HepG2 (cell line): Measurements from ENCODE around the gene CDCP1. TPM values are rescaled to one million over a fixed set of nuclear protein-coding genes. Genes with fewer than 3 reads are reported as not detected.

Experiments used
- ATAC-seq: fragments of 200-7000 bp; cut with Tn5 transposase; 3 replicates; pipeline ENCODE4 v1.9.1; 2020; ENCODE audit warnings: mild to moderate bottlenecking, moderate library complexity
- BruUV-seq: library from RNA; stranded (reverse); fragments of 400-500 nt; replicated peaks from 2 replicates; lab custom pipeline; 2021; lab: Mats Ljungman, UMichigan
- CTCF ChIA-PET: fragments of 300-600 bp; formaldehyde crosslinking; extraction: SDS; loops from one replicate; lab custom pipeline; 2021; ENCODE audit warnings: low total read pairs, inconsistent platforms, low intra/inter-chr PET ratio; lab: Yijun Ruan, JAX
- POLR2A ChIA-PET: fragments of 350-600 bp; sonication (Branson Sonifier 250); formaldehyde crosslinking; loops from one replicate; lab custom pipeline; 2020; ENCODE audit warnings: antibody characterized with exemption, inconsistent platforms; lab: Yijun Ruan, JAX
- DNase-seq: peaks from one replicate; pipeline ENCODE4 v3.0.0-alpha.2; 2015; ENCODE audit warnings: low spot score
- FAIRE-seq: peaks from 3 replicates; lab custom pipeline; 2011; peaks lifted over from hg19 to GRCh38; lab: Jason Lieb, UNC
- H2AFZ ChIP-seq: one replicate; pipeline ENCODE4 v1.6.1; 2011; ENCODE audit warnings: low read length, inconsistent platforms
- H3K27ac ChIP-seq: fragments of 300-600 bp; 3 replicates; pipeline ENCODE4 v1.8.0; 2011; ENCODE audit warnings: mixed run types, mild to moderate bottlenecking, mixed read lengths, low read length, inconsistent platforms; ENCODE audit not compliant: insufficient read depth; ENCODE audit errors: extremely low read length
- H3K27me3 ChIP-seq, 2 experiments: fragments of 200-600 bp in 1 of 2; 2 replicates in 1 of 2; 3 replicates in 1 of 2; pipeline versions ENCODE4 v1.6.0 to v1.8.0; 2011; ENCODE audit warnings: low read length in 2 of 2, mild to moderate bottlenecking in 2 of 2, moderate library complexity in 2 of 2, inconsistent platforms in 1 of 2; ENCODE audit not compliant: insufficient read depth in 2 of 2, control insufficient read depth in 1 of 2
- H3K36me3 ChIP-seq, 2 experiments: fragments of 200-600 bp in 1 of 2; replicated peaks in 1 of 2; 2 replicates in 1 of 2; 3 replicates in 1 of 2; pipeline versions ENCODE4 v1.5.1 to v1.8.0; 2011; ENCODE audit warnings: low read length in 2 of 2, inconsistent platforms in 1 of 2; ENCODE audit not compliant: insufficient read depth in 2 of 2, control insufficient read depth in 1 of 2
- H3K4me1 ChIP-seq: 2 replicates; pipeline ENCODE4 v1.5.1; 2012; ENCODE audit warnings: low read length, inconsistent platforms; ENCODE audit not compliant: insufficient read depth
- H3K4me2 ChIP-seq: 2 replicates; pipeline ENCODE4 v1.6.0; 2011; ENCODE audit warnings: low read depth, low read length, inconsistent platforms
- H3K4me3 ChIP-seq, 3 experiments: fragments of 200-600 bp in 1 of 3; sonication (generic), shearing (Covaris generic) in 1 of 3; replicated peaks in 1 of 3; 2 replicates each; pipeline ENCODE4 v1.5.1; 2011 to 2016; ENCODE audit warnings: low read length in 3 of 3, inconsistent platforms in 2 of 3, low read depth in 2 of 3, mild to moderate bottlenecking in 2 of 3, control low read depth in 1 of 3, mixed read lengths in 1 of 3; ENCODE audit not compliant: insufficient read depth in 1 of 3
- H3K79me2 ChIP-seq: one replicate; pipeline ENCODE4 v1.6.1; 2011; ENCODE audit warnings: low read length, inconsistent platforms; ENCODE audit not compliant: insufficient read depth
- H3K9ac ChIP-seq: 2 replicates; pipeline ENCODE4 v1.6.0; 2011; ENCODE audit warnings: mild to moderate bottlenecking, low read depth, low read length, inconsistent platforms; ENCODE audit not compliant: insufficient read depth
- H3K9me3 ChIP-seq: 2 replicates; pipeline ENCODE4 v1.5.1; 2012; ENCODE audit warnings: mild to moderate bottlenecking, low read length
- H4K20me1 ChIP-seq: 2 replicates; pipeline ENCODE4 v1.6.0; 2011; ENCODE audit warnings: inconsistent platforms, mild to moderate bottlenecking, low read length, moderate library complexity; ENCODE audit not compliant: insufficient read depth
- MAFK ChIP-seq, 2 experiments: IDR thresholded peaks in 1 of 2; conservative IDR thresholded peaks in 1 of 2; 2 replicates each; pipeline ENCODE4 v1.6.1; 2011; ENCODE audit warnings: improper control_type of control experiment in 2 of 2, low read length in 2 of 2
- NKX3-1 ChIP-seq: sonication (generic); formaldehyde crosslinking; IDR thresholded peaks from 2 replicates; pipeline ENCODE4 v1.5.0; 2020; ENCODE audit warnings: missing genetic modification reagents
- RFXAP ChIP-seq: sonication (generic); formaldehyde crosslinking; IDR thresholded peaks from 2 replicates; pipeline ENCODE4 v1.4.0; 2020; ENCODE audit warnings: missing genetic modification reagents, borderline replicate concordance
- ZNF567 ChIP-seq: sonication (generic); formaldehyde crosslinking; IDR thresholded peaks from 2 replicates; pipeline ENCODE4 v1.8.1; 2023; ENCODE audit warnings: mild to moderate bottlenecking, missing genetic modification reagents, borderline replicate concordance
- ZNF660 ChIP-seq: sonication (generic); formaldehyde crosslinking; IDR thresholded peaks from 2 replicates; pipeline ENCODE4 v1.5.1; 2020; ENCODE audit warnings: mild to moderate bottlenecking, low read depth, missing genetic modification reagents, borderline replicate concordance
- WGBS: methylation state at CpG from one replicate; pipeline ENCODE4 v1.1.6; 2017; ENCODE audit warnings: low lambda C conversion rate; 5-methylcytosine and 5-hydroxymethylcytosine counted together
- in situ Hi-C: cut with HindIII; loops from 2 replicates; pipeline ENCODE4 v1.10.0; 2017; ENCODE audit warnings: low pct_unique_long_range_greater_than_20kb; ENCODE audit not compliant: extremely low pct_ligation_motif_present
- intact Hi-C: fragments of 100-400 bp; cut with micrococcal nuclease; formaldehyde crosslinking; loops from one replicate; pipeline ENCODE4 v1.10.0; 2022; ENCODE audit not compliant: unreplicated experiment
- polyA plus RNA-seq, 8 experiments: library from polyadenylated mRNA; depleted of rRNA in 3 of 8; stranded (reverse) in 7 of 8; unstranded in 1 of 8; fragments of >200 nt; fragmentation: Illumina TruSeq in 4 of 8; extraction: Trizol in 4 of 8; gene quantifications; 2 replicates each; pipeline versions ENCODE4 v1.2.1 to v1.2.3, GENCODE V29; 2011 to 2016; ENCODE audit warnings: low read depth in 4 of 8, missing spikeins in 1 of 8, mixed read lengths in 1 of 8; ENCODE audit not compliant: insufficient read depth in 1 of 8
- total RNA-seq, 5 experiments: library from RNA; depleted of rRNA; stranded (reverse); fragments of >200 nt; fragmentation: Illumina TruSeq; extraction: Trizol; gene quantifications; 2 replicates each; pipeline ENCODE4 v1.2.3, GENCODE V29; 2016; ENCODE audit warnings: low read depth in 1 of 5
- TF ChIP-seq, protein P1 (sequence below): sonication (generic); formaldehyde crosslinking; IDR thresholded peaks from 2 replicates; pipeline ENCODE4 v1.4.0; 2020; ENCODE audit warnings: mild to moderate bottlenecking, missing genetic modification reagents

Gene CDCP1
- total and polyA plus RNA-seq, 2 of the 13 experiments (the other 11 are each of a cell fraction or from before 2014, with no cell fraction given), result 0.11 to 0.18 TPM

DNA sequence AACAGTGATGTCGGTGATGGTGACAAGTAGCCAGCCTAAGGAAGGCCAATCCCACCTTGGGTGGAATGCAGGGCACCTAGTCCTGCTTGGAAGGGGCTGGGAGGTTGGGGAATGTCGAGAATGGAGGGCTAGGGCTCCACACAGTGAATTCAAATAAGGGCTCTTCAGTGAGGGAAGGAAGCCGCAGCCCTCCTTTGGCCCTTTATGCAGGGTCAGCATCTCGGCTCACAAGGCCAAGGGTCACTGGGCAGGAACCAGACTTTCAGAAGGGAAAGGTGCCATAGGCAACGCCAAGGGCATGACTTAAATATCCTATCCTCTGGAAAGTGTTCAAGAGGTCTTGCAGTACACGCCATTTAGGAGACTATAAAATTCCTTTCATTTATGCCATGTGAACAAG lies 63.2 kb downstream of the CDCP1 start:
- Histone ChIP-seq H3K9me3 (no peaks in the 10 kb centered on the region), H3K4me2 (no peak overlapping the region), H3K4me3 (no peak overlapping the region), H4K20me1 (no peaks in the 10 kb centered on the region), H2AFZ (no peak overlapping the region), H3K9ac (no peak overlapping the region), H3K79me2 (no peaks in the 10 kb centered on the region), H3K27ac (no peak overlapping the region), H3K36me3 (no peaks in the 10 kb centered on the region)
- no TSS peak for BruUV-seq
- POLR2A ChIA-PET, result no interaction called here
- WGBS, result 46% methylated on average over 5 of the region's 6 CpGs
- no peak for DNase-seq
- CTCF ChIA-PET, result no interaction called here
- intact Hi-C loops (no loop called here), in situ Hi-C loops (no loop called here)
- TF ChIP-seq NKX3-1 (CRISPR knock-in tag) (no peak), MAFK (conservative IDR thresholded peaks at IDR 0.05 in 1 of 2, IDR thresholded peaks at IDR 0.05 in 1 of 2; ENCODE audit: low read length in 2 of 2) (no peak), ZNF660 (CRISPR knock-in tag) (no peak)
- TF ChIP-seq, all 625 proteins: peak for 0
- no peak for ATAC-seq
- H3K27me3 ChIP-seq, result peaks cover 0 to 1% of the 10 kb centered on the region in 2 experiments; a peak in 1 of 5 replicates
- peaks cover 8% of the 10 kb centered on the region for H3K4me1 ChIP-seq
- no peak for FAIRE-seq

DNA sequence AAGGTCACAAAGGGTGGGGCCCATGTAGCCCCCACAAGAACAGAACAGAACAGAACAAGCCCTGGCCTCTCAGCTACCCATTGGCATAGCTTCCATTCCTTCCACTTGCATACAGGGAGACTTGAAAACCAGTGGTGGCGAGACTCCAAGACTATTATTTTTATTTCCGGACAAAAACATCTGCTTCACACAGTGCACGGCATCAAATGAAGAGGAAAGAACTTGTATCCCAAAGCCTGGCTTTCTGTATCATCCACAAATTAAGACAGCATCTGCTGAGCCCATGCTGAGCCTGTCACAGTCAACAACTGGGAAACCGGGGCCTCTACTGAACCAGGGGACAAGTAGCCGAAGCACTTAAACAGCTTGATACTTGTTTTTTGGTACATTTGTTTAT lies 64.0 kb downstream of the CDCP1 start:
- ATAC-seq (no peak), FAIRE-seq (no peak), DNase-seq (no peak)
- Histone ChIP-seq H3K4me3 (no peak overlapping the region), H2AFZ (no peak overlapping the region), H3K27me3 (peaks cover 0 to 1% of the 10 kb centered on the region in 2 experiments; a peak in 1 of 5 replicates), H4K20me1 (no peaks in the 10 kb centered on the region), H3K79me2 (no peaks in the 10 kb centered on the region), H3K9ac (no peak overlapping the region), H3K27ac (no peak overlapping the region), H3K36me3 (no peaks in the 10 kb centered on the region), H3K9me3 (no peaks in the 10 kb centered on the region), H3K4me1 (peaks cover 8% of the 10 kb centered on the region), H3K4me2 (no peak overlapping the region)
- no TSS peak for BruUV-seq
- ChIA-PET CTCF (no interaction called here), POLR2A (no interaction called here)
- 34% methylated on average over 5 of the region's 5 CpGs for WGBS
- TF ChIP-seq, protein P1, sequence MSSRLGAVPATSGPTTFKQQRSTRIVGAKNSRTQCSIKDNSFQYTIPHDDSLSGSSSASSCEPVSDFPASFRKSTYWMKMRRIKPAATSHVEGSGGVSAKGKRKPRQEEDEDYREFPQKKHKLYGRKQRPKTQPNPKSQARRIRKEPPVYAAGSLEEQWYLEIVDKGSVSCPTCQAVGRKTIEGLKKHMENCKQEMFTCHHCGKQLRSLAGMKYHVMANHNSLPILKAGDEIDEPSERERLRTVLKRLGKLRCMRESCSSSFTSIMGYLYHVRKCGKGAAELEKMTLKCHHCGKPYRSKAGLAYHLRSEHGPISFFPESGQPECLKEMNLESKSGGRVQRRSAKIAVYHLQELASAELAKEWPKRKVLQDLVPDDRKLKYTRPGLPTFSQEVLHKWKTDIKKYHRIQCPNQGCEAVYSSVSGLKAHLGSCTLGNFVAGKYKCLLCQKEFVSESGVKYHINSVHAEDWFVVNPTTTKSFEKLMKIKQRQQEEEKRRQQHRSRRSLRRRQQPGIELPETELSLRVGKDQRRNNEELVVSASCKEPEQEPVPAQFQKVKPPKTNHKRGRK (CRISPR knock-in tag), result no peak
- TF ChIP-seq RFXAP (no peak), ZNF567 (CRISPR knock-in tag) (no peak)
- in situ Hi-C loops, result no loop called here
- intact Hi-C loops, result no loop called here
